Measurements from ENCODE around the gene NCOA7.

Gene NCOA7

GRCh38 chr6:125790358-125791150 is at the start of gene NCOA7:
TSS of gene NCOA7 (plus strand) at chr6:125790960. CDS start at chr6:125815355, 24,395 bp downstream.
- peak; percentile 84 for DNase-seq

- DNase-seq = no peak
Observed at GRCh38 chr6:125741336-125741735, 49.4 kb upstream of the NCOA7 start.

GRCh38 chr6:125742024-125742423 is 48.7 kb upstream of the NCOA7 start:
- DNase-seq = no peak

- no peak for DNase-seq
Observed at GRCh38 chr6:125742464-125743120, 48.2 kb upstream of the NCOA7 start.

GRCh38 chr6:125743604-125744003 is 47.2 kb upstream of the NCOA7 start:
- DNase-seq = no peak

- DNase-seq = no peak
Observed at GRCh38 chr6:125745281-125746018, 45.3 kb upstream of the NCOA7 start.

GRCh38 chr6:125746019-125746414 is 44.7 kb upstream of the NCOA7 start:
- DNase-seq = no peak

- DNase-seq = peak; percentile 77
Observed at GRCh38 chr6:125746731-125747588, 43.8 kb upstream of the NCOA7 start.

GRCh38 chr6:125747589-125748405 is 43.0 kb upstream of the NCOA7 start:
- DNase-seq = peak; percentile 22

- DNase-seq = peak; percentile 9
Observed at GRCh38 chr6:125748406-125749172, 42.2 kb upstream of the NCOA7 start.

GRCh38 chr6:125749173-125749864 is 41.4 kb upstream of the NCOA7 start, which contains the start of gene HEY2:
TSS of gene HEY2 (plus strand) at chr6:125749632. CDS start at chr6:125749777, 145 bp downstream.
- peak; percentile 86 for DNase-seq

GRCh38 chr6:125749865-125750691 is 40.7 kb upstream of the NCOA7 start:
- DNase-seq = peak; percentile 18

- DNase-seq = no peak
Observed at GRCh38 chr6:125750692-125751333, 39.9 kb upstream of the NCOA7 start.

- no peak for DNase-seq
Observed at GRCh38 chr6:125751334-125751916, 39.3 kb upstream of the NCOA7 start.

- DNase-seq = no peak
Observed at GRCh38 chr6:125752773-125753172, 38.0 kb upstream of the NCOA7 start.

- peak; percentile 56 for DNase-seq
Observed at GRCh38 chr6:125753218-125753936, 37.4 kb upstream of the NCOA7 start.

- no peak for DNase-seq
Observed at GRCh38 chr6:125753937-125754259, 36.9 kb upstream of the NCOA7 start.

- DNase-seq = no peak
Observed at GRCh38 chr6:125754566-125754965, 36.2 kb upstream of the NCOA7 start.

Data from CD4-positive, alpha-beta T cell treated with Interleukin-10 for 1 hour (primary cell).